Measurements from ENCODE around the gene ANXA2R. TPM values are rescaled to one million over a fixed set of nuclear protein-coding genes. Genes with fewer than 3 reads are reported as not detected.

ANXA2R gene
- total and polyA plus RNA-seq, 9 of the 15 experiments (the other 6 are each of a cell fraction or from before 2014, with no cell fraction given) = 2.1 to 4.8 (median 3.4) TPM

- TF ChIP-seq SMAD2 (IDR thresholded peaks at IDR 0.05; ENCODE audit: low read depth, low read length) = no peak
- TF ChIP-seq YBX1 (IDR thresholded peaks at IDR 0.05) = no peak
- peak; percentile 63 to 71; a peak in 3 of 4 replicates for TF ChIP-seq MNT (conservative IDR thresholded peaks at IDR 0.05)
- no peak for TF ChIP-seq MCM2 (IDR thresholded peaks at IDR 0.05; ENCODE audit: low read depth)
- TF ChIP-seq, protein P1, sequence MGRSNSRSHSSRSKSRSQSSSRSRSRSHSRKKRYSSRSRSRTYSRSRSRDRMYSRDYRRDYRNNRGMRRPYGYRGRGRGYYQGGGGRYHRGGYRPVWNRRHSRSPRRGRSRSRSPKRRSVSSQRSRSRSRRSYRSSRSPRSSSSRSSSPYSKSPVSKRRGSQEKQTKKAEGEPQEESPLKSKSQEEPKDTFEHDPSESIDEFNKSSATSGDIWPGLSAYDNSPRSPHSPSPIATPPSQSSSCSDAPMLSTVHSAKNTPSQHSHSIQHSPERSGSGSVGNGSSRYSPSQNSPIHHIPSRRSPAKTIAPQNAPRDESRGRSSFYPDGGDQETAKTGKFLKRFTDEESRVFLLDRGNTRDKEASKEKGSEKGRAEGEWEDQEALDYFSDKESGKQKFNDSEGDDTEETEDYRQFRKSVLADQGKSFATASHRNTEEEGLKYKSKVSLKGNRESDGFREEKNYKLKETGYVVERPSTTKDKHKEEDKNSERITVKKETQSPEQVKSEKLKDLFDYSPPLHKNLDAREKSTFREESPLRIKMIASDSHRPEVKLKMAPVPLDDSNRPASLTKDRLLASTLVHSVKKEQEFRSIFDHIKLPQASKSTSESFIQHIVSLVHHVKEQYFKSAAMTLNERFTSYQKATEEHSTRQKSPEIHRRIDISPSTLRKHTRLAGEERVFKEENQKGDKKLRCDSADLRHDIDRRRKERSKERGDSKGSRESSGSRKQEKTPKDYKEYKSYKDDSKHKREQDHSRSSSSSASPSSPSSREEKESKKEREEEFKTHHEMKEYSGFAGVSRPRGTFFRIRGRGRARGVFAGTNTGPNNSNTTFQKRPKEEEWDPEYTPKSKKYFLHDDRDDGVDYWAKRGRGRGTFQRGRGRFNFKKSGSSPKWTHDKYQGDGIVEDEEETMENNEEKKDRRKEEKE (IDR thresholded peaks at IDR 0.05; ENCODE audit: borderline replicate concordance in 1 of 2, control insufficient read depth in 1 of 2, low read depth in 2 of 2, low read length in 1 of 2) = peak in 1 of 2 experiments; percentile 61; a peak in 1 of 4 replicates
- TF ChIP-seq PTRF (tag; IDR thresholded peaks at IDR 0.05) = no peak
- TF ChIP-seq SRSF7 (optimal IDR thresholded peaks at IDR 0.05; ENCODE audit: low read depth, low read length) = no peak
- TF ChIP-seq, protein P2, sequence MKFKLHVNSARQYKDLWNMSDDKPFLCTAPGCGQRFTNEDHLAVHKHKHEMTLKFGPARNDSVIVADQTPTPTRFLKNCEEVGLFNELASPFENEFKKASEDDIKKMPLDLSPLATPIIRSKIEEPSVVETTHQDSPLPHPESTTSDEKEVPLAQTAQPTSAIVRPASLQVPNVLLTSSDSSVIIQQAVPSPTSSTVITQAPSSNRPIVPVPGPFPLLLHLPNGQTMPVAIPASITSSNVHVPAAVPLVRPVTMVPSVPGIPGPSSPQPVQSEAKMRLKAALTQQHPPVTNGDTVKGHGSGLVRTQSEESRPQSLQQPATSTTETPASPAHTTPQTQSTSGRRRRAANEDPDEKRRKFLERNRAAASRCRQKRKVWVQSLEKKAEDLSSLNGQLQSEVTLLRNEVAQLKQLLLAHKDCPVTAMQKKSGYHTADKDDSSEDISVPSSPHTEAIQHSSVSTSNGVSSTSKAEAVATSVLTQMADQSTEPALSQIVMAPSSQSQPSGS (CRISPR knock-in tag; IDR thresholded peaks at IDR 0.05) = no peak
- TF ChIP-seq CCNT2 (IDR thresholded peaks at IDR 0.05; ENCODE audit: borderline replicate concordance, extremely low read depth, insufficient read length, low read depth, low read length) = no peak
- no peak for TF ChIP-seq HMG20B (CRISPR knock-in tag; IDR thresholded peaks at IDR 0.05)
- no peak for TF ChIP-seq KDM1A (IDR thresholded peaks at IDR 0.05)
- TF ChIP-seq SUPT5H (IDR thresholded peaks at IDR 0.05) = no peak
- no peak for TF ChIP-seq BRCA1 (IDR thresholded peaks at IDR 0.05)
- no peak for TF ChIP-seq BRCA1 (CRISPR knock-in tag; IDR thresholded peaks at IDR 0.05)
- TF ChIP-seq CBFA2T2 (conservative IDR thresholded peaks at IDR 0.05) = no peak
- no peak for TF ChIP-seq ZNF134 (CRISPR knock-in tag; conservative IDR thresholded peaks at IDR 0.05)
- no peak for TF ChIP-seq E2F8 (IDR thresholded peaks at IDR 0.05; ENCODE audit: low read depth, partially characterized antibody)
- TF ChIP-seq FIP1L1 (IDR thresholded peaks at IDR 0.05; ENCODE audit: low read depth, low read length, poor library complexity, severe bottlenecking) = no peak
- TF ChIP-seq NFRKB (IDR thresholded peaks at IDR 0.05; ENCODE audit: low read depth) = peak; percentile 50; the same call in 1 of the 2 replicates
- peak; percentile 54 for TF ChIP-seq HCFC1 (IDR thresholded peaks at IDR 0.05; ENCODE audit: low read depth, low read length)
Observed at GRCh38 chr5:43040287-43041098, at the start of gene ANXA2R (continued).

Measured in K562 (cell line).